Ovary (tissue), 3 donors: Measurements from ENCODE around the gene OR6Q1.
"Not testable (repeated sequence)": the region's sequence is repeated elsewhere in the genome, so short reads cannot be mapped to it uniquely, and the experiment has no call there.

ENCODE experiments used
- EP300 ChIP-seq: sonication (generic); formaldehyde crosslinking; IDR thresholded peaks from one replicate; pipeline ENCODE4 v1.6.1; 2017; ENCODE audit warnings: antibody characterized with exemption
- POLR2A ChIP-seq: fragments of 450-650 bp; IDR thresholded peaks from one replicate; pipeline ENCODE4 v1.6.1; 2017; ENCODE audit warnings: antibody characterized with exemption, mild to moderate bottlenecking, moderate library complexity
- TF ChIP-seq, protein P1 (sequence below), 3 donors: fragments of 450-650 bp in 2 of 3; fragments of 200-600 bp in 1 of 3; IDR thresholded peaks; one replicate each; pipeline versions ENCODE4 v1.5.1 to v1.8.0; 2016 to 2022; ENCODE audit warnings: antibody characterized with exemption in 3 of 3, mild to moderate bottlenecking in 1 of 3
- donor health status: DM: no; HTN: no; CAD: no.

- TF ChIP-seq, protein P1, sequence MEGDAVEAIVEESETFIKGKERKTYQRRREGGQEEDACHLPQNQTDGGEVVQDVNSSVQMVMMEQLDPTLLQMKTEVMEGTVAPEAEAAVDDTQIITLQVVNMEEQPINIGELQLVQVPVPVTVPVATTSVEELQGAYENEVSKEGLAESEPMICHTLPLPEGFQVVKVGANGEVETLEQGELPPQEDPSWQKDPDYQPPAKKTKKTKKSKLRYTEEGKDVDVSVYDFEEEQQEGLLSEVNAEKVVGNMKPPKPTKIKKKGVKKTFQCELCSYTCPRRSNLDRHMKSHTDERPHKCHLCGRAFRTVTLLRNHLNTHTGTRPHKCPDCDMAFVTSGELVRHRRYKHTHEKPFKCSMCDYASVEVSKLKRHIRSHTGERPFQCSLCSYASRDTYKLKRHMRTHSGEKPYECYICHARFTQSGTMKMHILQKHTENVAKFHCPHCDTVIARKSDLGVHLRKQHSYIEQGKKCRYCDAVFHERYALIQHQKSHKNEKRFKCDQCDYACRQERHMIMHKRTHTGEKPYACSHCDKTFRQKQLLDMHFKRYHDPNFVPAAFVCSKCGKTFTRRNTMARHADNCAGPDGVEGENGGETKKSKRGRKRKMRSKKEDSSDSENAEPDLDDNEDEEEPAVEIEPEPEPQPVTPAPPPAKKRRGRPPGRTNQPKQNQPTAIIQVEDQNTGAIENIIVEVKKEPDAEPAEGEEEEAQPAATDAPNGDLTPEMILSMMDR (IDR thresholded peaks at IDR 0.05) = not testable (repeated sequence)
- TF ChIP-seq POLR2A, EP300: not testable (repeated sequence)
These were observed 31.2 kb upstream of the OR6Q1 start for GRCh38 chr11:57999523-57999922.
